Neuronal stem cell (in vitro differentiated cells): ENCODE data around the gene EIPR1.

Experiments
- DNase-seq: peaks from one replicate; pipeline ENCODE4 v3.0.0-alpha.2; 2013; ENCODE audit warnings: low spot score
- H2AFZ ChIP-seq: one replicate; pipeline ENCODE4 v1.6.1; 2013; ENCODE audit warnings: mild to moderate bottlenecking, low read length, inconsistent platforms
- H2AK5ac ChIP-seq: 2 replicates; pipeline ENCODE4 v1.6.1; 2013; ENCODE audit warnings: low read depth, mild to moderate bottlenecking, inconsistent platforms, low read length, moderate library complexity, mixed read lengths
- H2BK120ac ChIP-seq: 2 replicates; pipeline ENCODE4 v1.6.1; 2013; ENCODE audit warnings: low read depth, mild to moderate bottlenecking, inconsistent platforms, low read length, moderate library complexity, mixed read lengths
- H2BK12ac ChIP-seq: one replicate; pipeline ENCODE4 v1.6.1; 2013; ENCODE audit warnings: low read length, inconsistent platforms
- H2BK15ac ChIP-seq: 2 replicates; pipeline ENCODE4 v1.6.1; 2013; ENCODE audit warnings: mild to moderate bottlenecking, low read length, inconsistent platforms, mixed read lengths
- H2BK5ac ChIP-seq: one replicate; pipeline ENCODE4 v1.6.1; 2013; ENCODE audit warnings: inconsistent platforms, mild to moderate bottlenecking, low read length, moderate library complexity
- H3K14ac ChIP-seq: one replicate; pipeline ENCODE4 v1.6.1; 2013; ENCODE audit warnings: low read length, inconsistent platforms
- H3K18ac ChIP-seq: 2 replicates; pipeline ENCODE4 v1.6.1; 2013; ENCODE audit warnings: low read length, inconsistent platforms
- H3K23ac ChIP-seq: 2 replicates; pipeline ENCODE4 v1.6.1; 2013; ENCODE audit warnings: low read depth, mild to moderate bottlenecking, mixed read lengths, low read length, inconsistent platforms; ENCODE audit not compliant: poor library complexity
- H3K27ac ChIP-seq: replicated peaks from 3 replicates; pipeline ENCODE4 v1.5.1; 2013; ENCODE audit warnings: low read length, inconsistent platforms
- H3K27me3 ChIP-seq, 3 experiments: 2 replicates each; pipeline ENCODE4 v1.6.1; 2013; ENCODE audit warnings: low read length in 3 of 3, mild to moderate bottlenecking in 2 of 3, inconsistent platforms in 1 of 3, low read depth in 1 of 3, mixed read lengths in 1 of 3, moderate library complexity in 1 of 3; ENCODE audit not compliant: control insufficient read depth in 3 of 3, insufficient read depth in 3 of 3
- H3K36me3 ChIP-seq, 2 donors: replicated peaks in 1 of 2; 2 replicates each; pipeline ENCODE4 v1.6.1; 2013; ENCODE audit warnings: low read length in 2 of 2; ENCODE audit not compliant: control insufficient read depth in 2 of 2, insufficient read depth in 2 of 2
- H3K4ac ChIP-seq: 2 replicates; pipeline ENCODE4 v1.6.1; 2013; ENCODE audit warnings: inconsistent platforms, mild to moderate bottlenecking, low read length, moderate library complexity
- H3K4me1 ChIP-seq, 2 donors: 1 replicate in 1 of 2; 2 replicates in 1 of 2; pipeline ENCODE4 v1.6.1; 2013; ENCODE audit warnings: low read length in 2 of 2, low read depth in 1 of 2; ENCODE audit not compliant: control insufficient read depth in 2 of 2, insufficient read depth in 1 of 2
- H3K4me2 ChIP-seq: one replicate; pipeline ENCODE4 v1.6.1; 2013; ENCODE audit warnings: mild to moderate bottlenecking, low read length, inconsistent platforms; ENCODE audit not compliant: insufficient read depth, poor library complexity, severe bottlenecking
- H3K4me3 ChIP-seq, 2 donors: 2 replicates each; pipeline ENCODE4 v1.5.1; 2013; ENCODE audit warnings: low read length in 2 of 2, mild to moderate bottlenecking in 2 of 2, inconsistent platforms in 1 of 2, moderate library complexity in 1 of 2
- H3K79me1 ChIP-seq: one replicate; pipeline ENCODE4 v1.6.1; 2013; ENCODE audit warnings: low read depth, mild to moderate bottlenecking, inconsistent platforms, low read length, moderate library complexity
- H3K9ac ChIP-seq: one replicate; pipeline ENCODE4 v1.6.1; 2013; ENCODE audit warnings: mild to moderate bottlenecking, low read depth, low read length, inconsistent platforms; ENCODE audit not compliant: poor library complexity
- H3K9me3 ChIP-seq, 2 donors: replicated peaks in 1 of 2; 2 replicates each; pipeline versions ENCODE3 to v1.6.1; 2013; ENCODE audit warnings: low read length in 2 of 2, mild to moderate bottlenecking in 2 of 2, inconsistent platforms in 1 of 2, low read depth in 1 of 2, mixed read lengths in 1 of 2, moderate library complexity in 1 of 2; ENCODE audit not compliant: control insufficient read depth in 2 of 2, insufficient read depth in 1 of 2
- H4K8ac ChIP-seq: one replicate; pipeline ENCODE4 v1.6.1; 2013; ENCODE audit warnings: low read depth, mild to moderate bottlenecking, inconsistent platforms, low read length, moderate library complexity
- H4K91ac ChIP-seq: one replicate; pipeline ENCODE4 v1.6.1; 2013; ENCODE audit warnings: low read length, low read depth, mild to moderate bottlenecking, inconsistent platforms; ENCODE audit not compliant: poor library complexity
- WGBS, 2 donors: extraction: QIAGEN DNeasy Blood & Tissue Kit; methylation state at CpG; one replicate each; pipeline ENCODE4 v1.1.7; 2013; ENCODE audit warnings: missing lambda C conversion rate in 2 of 2, mixed read lengths in 1 of 2; ENCODE audit not compliant: insufficient read length in 2 of 2, insufficient replicate concordance in 1 of 2; ENCODE audit errors: extremely low coverage in 2 of 2; 5-methylcytosine and 5-hydroxymethylcytosine counted together

The EIPR1 gene

DNA sequence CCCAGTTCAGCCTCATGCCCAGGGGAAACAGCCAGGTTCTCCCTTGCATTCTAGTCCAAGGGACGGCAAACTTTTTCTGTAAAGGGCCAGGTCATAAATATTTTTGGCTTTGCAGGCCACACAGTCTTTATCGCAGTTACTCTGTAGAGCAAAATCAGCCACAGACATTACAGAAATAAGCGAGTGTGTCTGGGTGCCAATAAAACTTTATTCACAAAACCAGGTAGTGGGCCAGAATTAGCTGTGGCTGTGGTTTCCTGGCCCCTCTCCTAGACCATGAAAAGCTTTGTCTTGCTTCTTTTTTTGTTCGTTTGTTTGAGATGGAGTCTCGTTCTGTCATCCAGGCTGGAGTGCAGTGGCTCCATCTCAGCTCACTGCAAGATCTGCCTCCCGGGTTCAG is 80.1 kb downstream of the EIPR1 start:
- peaks cover 0 to 2% (median 0%) of the 10 kb centered on the region in 3 experiments for H3K27me3 ChIP-seq
- no peak overlapping the region for H3K18ac ChIP-seq
- no peak overlapping the region for H2BK120ac ChIP-seq
- H3K14ac ChIP-seq: no peak overlapping the region
- no CpG with 5 or more reads among the region's 6 CpGs for WGBS, 2 donors
- no peak overlapping the region for H3K27ac ChIP-seq
- H3K23ac ChIP-seq: no peak overlapping the region
- H2BK12ac ChIP-seq: no peak overlapping the region
- no peaks in the 10 kb centered on the region for H3K79me1 ChIP-seq
- H4K91ac ChIP-seq: no peak overlapping the region
- no peak for DNase-seq
- H3K4me1 ChIP-seq: peaks cover 3 to 12% of the 10 kb centered on the region in 2 donors
- H2AFZ ChIP-seq: no peak overlapping the region
- no peak overlapping the region for H4K8ac ChIP-seq
- H3K4me3 ChIP-seq: no peak overlapping the region
- no peak overlapping the region for H2BK5ac ChIP-seq
- no peak overlapping the region for H3K9ac ChIP-seq
- H3K4me2 ChIP-seq: no peak overlapping the region
- H3K9me3 ChIP-seq: peaks cover 0 to 2% of the 10 kb centered on the region in 2 donors
- no peak overlapping the region for H2AK5ac ChIP-seq
- H2BK15ac ChIP-seq: no peak overlapping the region
- peaks cover 2 to 13% of the 10 kb centered on the region in 2 donors for H3K36me3 ChIP-seq
- no peak overlapping the region for H3K4ac ChIP-seq

GRCh38 chr2:3296182-3296972 is 81.2 kb downstream of the EIPR1 start:
- H3K4ac ChIP-seq: no peak overlapping the region

DNA sequence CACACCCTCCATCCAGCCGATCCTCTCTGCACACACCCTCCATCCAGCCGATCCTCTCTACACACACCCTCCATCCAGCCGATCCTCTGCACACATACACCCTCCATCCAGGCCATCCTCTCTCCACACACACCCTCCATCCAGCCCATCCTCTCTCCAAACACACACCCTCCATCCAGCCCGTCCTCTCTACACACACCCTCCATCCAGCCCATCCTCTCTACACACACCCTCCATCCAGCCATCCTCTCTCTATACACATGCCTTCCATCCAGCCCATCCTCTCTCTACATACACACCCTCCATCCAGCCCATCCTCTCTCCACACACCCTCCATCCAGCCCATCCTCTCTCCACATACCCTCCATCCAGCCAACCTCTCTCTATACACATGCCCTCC is 83.1 kb downstream of the EIPR1 start:
- H3K23ac ChIP-seq: no peak overlapping the region
- H3K4me1 ChIP-seq: peaks cover 0 to 9% of the 10 kb centered on the region in 2 donors
- H3K27ac ChIP-seq: no peak overlapping the region
- no peak overlapping the region for H3K18ac ChIP-seq
- H3K27me3 ChIP-seq: no peaks in the 10 kb centered on the region
- no peak overlapping the region for H3K4me2 ChIP-seq
- no CpG with 5 or more reads among the region's 4 CpGs for WGBS, 2 donors
- H4K91ac ChIP-seq: no peak overlapping the region
- H3K4me3 ChIP-seq: no peak overlapping the region
- H3K9me3 ChIP-seq: peaks cover 0 to under 1% of the 10 kb centered on the region in 2 donors
- peaks cover 1% of the 10 kb centered on the region for H3K79me1 ChIP-seq
- no peak for DNase-seq
- H3K4ac ChIP-seq: no peak overlapping the region
- H2BK5ac ChIP-seq: no peak overlapping the region
- no peak overlapping the region for H2BK120ac ChIP-seq
- H4K8ac ChIP-seq: no peak overlapping the region
- H3K14ac ChIP-seq: no peak overlapping the region
- no peaks in the 10 kb centered on the region for H3K36me3 ChIP-seq
- no peak overlapping the region for H2BK15ac ChIP-seq
- H2AFZ ChIP-seq: no peak overlapping the region
- no peak overlapping the region for H2BK12ac ChIP-seq
- H3K9ac ChIP-seq: peak overlapping the region; percentile 51
- H2AK5ac ChIP-seq: no peak overlapping the region

More at GRCh38 chr2:3296182-3296972, 81.2 kb downstream of the EIPR1 start:
- H3K79me1 ChIP-seq: no peaks in the 10 kb centered on the region
- H2BK120ac ChIP-seq: no peak overlapping the region
- H2BK12ac ChIP-seq: no peak overlapping the region
- H3K36me3 ChIP-seq: peaks cover 0 to 6% of the 10 kb centered on the region in 2 donors
- H3K9ac ChIP-seq: no peak overlapping the region
- H3K4me3 ChIP-seq: no peak overlapping the region
- peak overlapping the region; percentile 27 for H3K14ac ChIP-seq
- 100% methylated on average over 1 of the region's 4 CpGs; no CpG with 5 or more reads in 1 of the 2 donors for WGBS, 2 donors
- no peak overlapping the region for H3K18ac ChIP-seq
- no peak overlapping the region for H3K4me2 ChIP-seq
- H2BK5ac ChIP-seq: no peak overlapping the region
- H2BK15ac ChIP-seq: no peak overlapping the region
- no peak overlapping the region for H4K8ac ChIP-seq
- H2AFZ ChIP-seq: no peak overlapping the region
- H3K27me3 ChIP-seq: no peaks in the 10 kb centered on the region
- H4K91ac ChIP-seq: no peak overlapping the region
- H3K23ac ChIP-seq: peak overlapping the region; percentile 0
- DNase-seq: no peak
- no peak overlapping the region for H2AK5ac ChIP-seq
- no peak overlapping the region for H3K27ac ChIP-seq
- H3K9me3 ChIP-seq: no peaks in the 10 kb centered on the region
- peaks cover 0 to 9% of the 10 kb centered on the region in 2 donors for H3K4me1 ChIP-seq

GRCh38 chr2:3294069-3294468 is 83.5 kb downstream of the EIPR1 start:
- Histone ChIP-seq H2BK12ac (no peak overlapping the region), H3K36me3 (peaks cover 0 to 1% of the 10 kb centered on the region in 2 donors), H2BK15ac (no peak overlapping the region), H3K27me3 (no peaks in the 10 kb centered on the region), H3K4me2 (no peak overlapping the region), H3K4ac (no peak overlapping the region), H3K4me3 (no peak overlapping the region), H3K14ac (no peak overlapping the region), H3K4me1 (peaks cover 0 to 11% of the 10 kb centered on the region in 2 donors), H2AK5ac (no peak overlapping the region), H3K79me1 (peaks cover 1% of the 10 kb centered on the region), H3K23ac (no peak overlapping the region), H2BK5ac (no peak overlapping the region), H4K91ac (no peak overlapping the region), H2BK120ac (no peak overlapping the region), H2AFZ (no peak overlapping the region), H3K9ac (peak overlapping the region; percentile 51), H3K18ac (no peak overlapping the region), H3K27ac (no peak overlapping the region), H4K8ac (no peak overlapping the region), H3K9me3 (peaks cover 0 to 3% of the 10 kb centered on the region in 2 donors)
- WGBS, 2 donors: no CpG with 5 or more reads among the region's 3 CpGs
- DNase-seq: no peak
